HepG2 (cell line): Measurements from ENCODE around the gene C11orf68. TPM values are rescaled to one million over a fixed set of nuclear protein-coding genes. Genes with fewer than 3 reads are reported as not detected.

Source experiments
- MZF1 ChIP-seq: sonication (generic); formaldehyde crosslinking; IDR thresholded peaks from 2 replicates; pipeline ENCODE4 v1.8.1; 2023; ENCODE audit warnings: mild to moderate bottlenecking, missing genetic modification reagents, borderline replicate concordance
- ONECUT2 ChIP-seq: sonication (generic); formaldehyde crosslinking; IDR thresholded peaks from 2 replicates; pipeline ENCODE4 v1.4.0; 2020; ENCODE audit warnings: missing genetic modification reagents
- PCBP1 ChIP-seq: fragments of 200-400 bp; formaldehyde crosslinking; IDR thresholded peaks from 2 replicates; pipeline ENCODE4 v1.6.1; 2017; ENCODE audit warnings: mild to moderate bottlenecking, low read depth, low read length, borderline replicate concordance
- PTBP1 ChIP-seq: fragments of 200-400 bp; formaldehyde crosslinking; IDR thresholded peaks from 2 replicates; pipeline ENCODE4 v1.6.1; 2018; ENCODE audit warnings: low read length, low read depth; ENCODE audit not compliant: poor library complexity, severe bottlenecking
- REXO4 ChIP-seq: sonication (generic); formaldehyde crosslinking; IDR thresholded peaks from 2 replicates; pipeline ENCODE4 v1.8.0; 2022; ENCODE audit warnings: missing genetic modification reagents, mild to moderate bottlenecking, borderline replicate concordance
- RFXANK ChIP-seq: IDR thresholded peaks from 2 replicates; pipeline ENCODE4 v1.6.1; 2016
- SRSF9 ChIP-seq: fragments of 200-400 bp; formaldehyde crosslinking; IDR thresholded peaks from 2 replicates; pipeline ENCODE4 v1.6.1; 2018; ENCODE audit warnings: borderline replicate concordance, mild to moderate bottlenecking, low read depth, low read length; ENCODE audit not compliant: insufficient read depth, poor library complexity, severe bottlenecking
- STAT5B ChIP-seq: sonication (generic); formaldehyde crosslinking; IDR thresholded peaks from 2 replicates; pipeline ENCODE4 v1.4.0; 2020; ENCODE audit warnings: missing genetic modification reagents
- TEAD3 ChIP-seq: optimal IDR thresholded peaks from 2 replicates; pipeline ENCODE3; 2016; ENCODE audit warnings: borderline replicate concordance
- TFDP2 ChIP-seq: sonication (generic); formaldehyde crosslinking; IDR thresholded peaks from 2 replicates; pipeline ENCODE4 v1.4.0; 2020; ENCODE audit warnings: missing genetic modification reagents
- XBP1 ChIP-seq: sonication (generic); formaldehyde crosslinking; IDR thresholded peaks from 2 replicates; pipeline ENCODE4 v1.5.0; 2020; ENCODE audit warnings: missing genetic modification reagents
- ZNF225 ChIP-seq: sonication (generic); formaldehyde crosslinking; IDR thresholded peaks from 2 replicates; pipeline ENCODE4 v1.4.0; 2020; ENCODE audit warnings: mild to moderate bottlenecking, missing genetic modification reagents
- ZNF282 ChIP-seq: fragments of 450-650 bp; IDR thresholded peaks from 2 replicates; pipeline ENCODE4 v1.6.1; 2018; ENCODE audit not compliant: partially characterized antibody
- ZNF879 ChIP-seq: sonication (generic); formaldehyde crosslinking; IDR thresholded peaks from 2 replicates; pipeline ENCODE4 v1.8.1; 2023; ENCODE audit warnings: missing genetic modification reagents
- ZSCAN21 ChIP-seq: sonication (generic); formaldehyde crosslinking; IDR thresholded peaks from 2 replicates; pipeline ENCODE4 v1.8.0; 2022; ENCODE audit warnings: mild to moderate bottlenecking, missing genetic modification reagents, moderate library complexity, borderline replicate concordance
- polyA plus RNA-seq, 8 experiments: library from polyadenylated mRNA; depleted of rRNA in 3 of 8; stranded (reverse) in 7 of 8; unstranded in 1 of 8; fragments of >200 nt; fragmentation: Illumina TruSeq in 4 of 8; extraction: Trizol in 4 of 8; gene quantifications; 2 replicates each; pipeline versions ENCODE4 v1.2.1 to v1.2.3, GENCODE V29; 2011 to 2016; ENCODE audit warnings: low read depth in 4 of 8, missing spikeins in 1 of 8, mixed read lengths in 1 of 8; ENCODE audit not compliant: insufficient read depth in 1 of 8
- total RNA-seq, 5 experiments: library from RNA; depleted of rRNA; stranded (reverse); fragments of >200 nt; fragmentation: Illumina TruSeq; extraction: Trizol; gene quantifications; 2 replicates each; pipeline ENCODE4 v1.2.3, GENCODE V29; 2016; ENCODE audit warnings: low read depth in 1 of 5
- TF ChIP-seq, protein P1 (sequence below): sonication (generic); formaldehyde crosslinking; IDR thresholded peaks from 2 replicates; pipeline ENCODE4 v1.5.1; 2020; ENCODE audit warnings: missing genetic modification reagents, mild to moderate bottlenecking, borderline replicate concordance
- TF ChIP-seq, protein P2 (sequence below), 2 experiments: sonication (generic) in 1 of 2; formaldehyde crosslinking in 1 of 2; IDR thresholded peaks; 2 replicates each; pipeline versions ENCODE4 v1.6.1 to v1.9.0; 2014 to 2022; ENCODE audit warnings: antibody characterized with exemption in 1 of 2, borderline replicate concordance in 1 of 2, inconsistent platforms in 1 of 2, low read depth in 1 of 2, missing genetic modification reagents in 1 of 2
- TF ChIP-seq, protein P3 (sequence below), 2 experiments: sonication (generic) in 1 of 2; formaldehyde crosslinking in 1 of 2; IDR thresholded peaks; 2 replicates each; pipeline versions ENCODE4 v1.5.1 to v1.6.1; 2011 to 2020; ENCODE audit warnings: borderline replicate concordance in 1 of 2, low read depth in 1 of 2, low read length in 1 of 2, mild to moderate bottlenecking in 1 of 2, missing genetic modification reagents in 1 of 2, moderate library complexity in 1 of 2

Gene C11orf68
- total and polyA plus RNA-seq, 2 of the 13 experiments (the other 11 are each of a cell fraction or from before 2014, with no cell fraction given) = 8.4 to 28.3 TPM

GRCh38 chr11:65873318-65874156 lies 45.3 kb downstream of the C11orf68 start (continued):
- TF ChIP-seq, protein P1, sequence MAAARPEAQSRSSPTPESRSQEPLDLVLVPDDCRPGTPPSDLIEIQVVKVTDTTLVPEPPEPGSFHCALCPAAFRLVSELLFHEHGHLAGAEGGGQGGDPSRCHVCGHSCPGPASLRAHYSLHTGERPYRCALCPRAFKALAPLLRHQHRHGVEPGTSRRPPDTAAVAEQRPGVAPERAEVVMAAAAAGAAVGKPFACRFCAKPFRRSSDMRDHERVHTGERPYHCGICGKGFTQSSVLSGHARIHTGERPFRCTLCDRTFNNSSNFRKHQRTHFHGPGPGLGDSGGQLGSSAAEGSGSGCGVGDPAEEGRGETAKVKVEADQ = no peak
- TF ChIP-seq ZNF879 (CRISPR knock-in tag) = no peak
- TF ChIP-seq ZNF225 (CRISPR knock-in tag) = no peak
- TF ChIP-seq STAT5B = no peak
- TF ChIP-seq PCBP1 = no peak
- 0 out of 2 replicates have a peak, but pooled peaks have one; percentile 44 for TF ChIP-seq MZF1 (CRISPR knock-in tag)
- TF ChIP-seq ZSCAN21 (CRISPR knock-in tag) = no peak
- TF ChIP-seq XBP1 (CRISPR knock-in tag) = no peak
- peak; percentile 30 for TF ChIP-seq TEAD3
- no peak for TF ChIP-seq REXO4
- TF ChIP-seq ZNF282 = no peak
- no peak for TF ChIP-seq SRSF9
- TF ChIP-seq, protein P2, sequence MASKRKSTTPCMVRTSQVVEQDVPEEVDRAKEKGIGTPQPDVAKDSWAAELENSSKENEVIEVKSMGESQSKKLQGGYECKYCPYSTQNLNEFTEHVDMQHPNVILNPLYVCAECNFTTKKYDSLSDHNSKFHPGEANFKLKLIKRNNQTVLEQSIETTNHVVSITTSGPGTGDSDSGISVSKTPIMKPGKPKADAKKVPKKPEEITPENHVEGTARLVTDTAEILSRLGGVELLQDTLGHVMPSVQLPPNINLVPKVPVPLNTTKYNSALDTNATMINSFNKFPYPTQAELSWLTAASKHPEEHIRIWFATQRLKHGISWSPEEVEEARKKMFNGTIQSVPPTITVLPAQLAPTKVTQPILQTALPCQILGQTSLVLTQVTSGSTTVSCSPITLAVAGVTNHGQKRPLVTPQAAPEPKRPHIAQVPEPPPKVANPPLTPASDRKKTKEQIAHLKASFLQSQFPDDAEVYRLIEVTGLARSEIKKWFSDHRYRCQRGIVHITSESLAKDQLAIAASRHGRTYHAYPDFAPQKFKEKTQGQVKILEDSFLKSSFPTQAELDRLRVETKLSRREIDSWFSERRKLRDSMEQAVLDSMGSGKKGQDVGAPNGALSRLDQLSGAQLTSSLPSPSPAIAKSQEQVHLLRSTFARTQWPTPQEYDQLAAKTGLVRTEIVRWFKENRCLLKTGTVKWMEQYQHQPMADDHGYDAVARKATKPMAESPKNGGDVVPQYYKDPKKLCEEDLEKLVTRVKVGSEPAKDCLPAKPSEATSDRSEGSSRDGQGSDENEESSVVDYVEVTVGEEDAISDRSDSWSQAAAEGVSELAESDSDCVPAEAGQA (IDR thresholded peaks at IDR 0.05; ENCODE audit: low read depth) = 0 out of 2 replicates have a peak, but pooled peaks have one; percentile 51
- TF ChIP-seq, protein P2 (CRISPR knock-in tag; IDR thresholded peaks at IDR 0.05; ENCODE audit: borderline replicate concordance) = no peak
- no peak for TF ChIP-seq PTBP1
- no peak for TF ChIP-seq ONECUT2
- TF ChIP-seq, protein P3, sequence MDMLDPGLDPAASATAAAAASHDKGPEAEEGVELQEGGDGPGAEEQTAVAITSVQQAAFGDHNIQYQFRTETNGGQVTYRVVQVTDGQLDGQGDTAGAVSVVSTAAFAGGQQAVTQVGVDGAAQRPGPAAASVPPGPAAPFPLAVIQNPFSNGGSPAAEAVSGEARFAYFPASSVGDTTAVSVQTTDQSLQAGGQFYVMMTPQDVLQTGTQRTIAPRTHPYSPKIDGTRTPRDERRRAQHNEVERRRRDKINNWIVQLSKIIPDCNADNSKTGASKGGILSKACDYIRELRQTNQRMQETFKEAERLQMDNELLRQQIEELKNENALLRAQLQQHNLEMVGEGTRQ (IDR thresholded peaks at IDR 0.05; ENCODE audit: low read depth, low read length) = peak; percentile 69
- TF ChIP-seq, protein P3 (CRISPR knock-in tag; IDR thresholded peaks at IDR 0.05; ENCODE audit: borderline replicate concordance) = peak; percentile 94
- no peak for TF ChIP-seq RFXANK
- peak; percentile 65 for TF ChIP-seq TFDP2 (CRISPR knock-in tag)
